ENCODE results near the gene SYNPO2.

Gene SYNPO2

GRCh38 chr4:119032921-119033685 is 144.4 kb downstream of the SYNPO2 start:
- TF ChIP-seq CTCF (IDR thresholded peaks at IDR 0.05; ENCODE audit: low read depth, low read length) = no peak
- no peak for DNase-seq (ENCODE audit: extremely low read depth, low read depth)

- no peak for DNase-seq (ENCODE audit: extremely low read depth, low read depth)
- no peak; the same call in 1 of the 2 replicates for TF ChIP-seq CTCF (IDR thresholded peaks at IDR 0.05; ENCODE audit: low read depth, low read length)
Observed at GRCh38 chr4:119034276-119035008, 145.8 kb downstream of the SYNPO2 start.

- TF ChIP-seq CTCF (IDR thresholded peaks at IDR 0.05; ENCODE audit: low read depth, low read length) = no peak
- DNase-seq (ENCODE audit: extremely low read depth, low read depth) = no peak
Observed at GRCh38 chr4:119035951-119036737, 147.5 kb downstream of the SYNPO2 start.

GRCh38 chr4:119037709-119038108 is 149.1 kb downstream of the SYNPO2 start:
- no peak for TF ChIP-seq CTCF (IDR thresholded peaks at IDR 0.05; ENCODE audit: low read depth, low read length)

GRCh38 chr4:119038116-119038841 is 149.6 kb downstream of the SYNPO2 start:
- TF ChIP-seq CTCF (IDR thresholded peaks at IDR 0.05; ENCODE audit: low read depth, low read length) = no peak

More at GRCh38 chr4:119037709-119038108, 149.1 kb downstream of the SYNPO2 start:
- no peak for DNase-seq (ENCODE audit: extremely low read depth, low read depth)

GRCh38 chr4:119039160-119039559 is 150.5 kb downstream of the SYNPO2 start:
- DNase-seq (ENCODE audit: extremely low read depth, low read depth) = no peak
- TF ChIP-seq CTCF (IDR thresholded peaks at IDR 0.05; ENCODE audit: low read depth, low read length) = no peak

More at GRCh38 chr4:119038116-119038841, 149.6 kb downstream of the SYNPO2 start:
- no peak for DNase-seq (ENCODE audit: extremely low read depth, low read depth)

Data from AG09319 (cell line).